Mammary epithelial cell (primary cell): ENCODE measurements around the gene RAB20.

Experiments used
- EZH2 ChIP-seq: IDR thresholded peaks from 2 replicates; pipeline ENCODE4 v1.6.1; 2012; ENCODE audit warnings: low read length, inconsistent platforms, borderline replicate concordance
- TF ChIP-seq, protein P1 (sequence below), 2 donors: IDR thresholded peaks in 1 of 2; conservative IDR thresholded peaks in 1 of 2; 2 replicates each; pipeline ENCODE4 v1.5.1; 2011 to 2012; ENCODE audit warnings: inconsistent platforms in 2 of 2, low read length in 2 of 2, mild to moderate bottlenecking in 2 of 2, control low read depth in 1 of 2, low read depth in 1 of 2; ENCODE audit not compliant: insufficient read depth in 1 of 2; ENCODE audit errors: extremely low read depth in 1 of 2

DNA sequence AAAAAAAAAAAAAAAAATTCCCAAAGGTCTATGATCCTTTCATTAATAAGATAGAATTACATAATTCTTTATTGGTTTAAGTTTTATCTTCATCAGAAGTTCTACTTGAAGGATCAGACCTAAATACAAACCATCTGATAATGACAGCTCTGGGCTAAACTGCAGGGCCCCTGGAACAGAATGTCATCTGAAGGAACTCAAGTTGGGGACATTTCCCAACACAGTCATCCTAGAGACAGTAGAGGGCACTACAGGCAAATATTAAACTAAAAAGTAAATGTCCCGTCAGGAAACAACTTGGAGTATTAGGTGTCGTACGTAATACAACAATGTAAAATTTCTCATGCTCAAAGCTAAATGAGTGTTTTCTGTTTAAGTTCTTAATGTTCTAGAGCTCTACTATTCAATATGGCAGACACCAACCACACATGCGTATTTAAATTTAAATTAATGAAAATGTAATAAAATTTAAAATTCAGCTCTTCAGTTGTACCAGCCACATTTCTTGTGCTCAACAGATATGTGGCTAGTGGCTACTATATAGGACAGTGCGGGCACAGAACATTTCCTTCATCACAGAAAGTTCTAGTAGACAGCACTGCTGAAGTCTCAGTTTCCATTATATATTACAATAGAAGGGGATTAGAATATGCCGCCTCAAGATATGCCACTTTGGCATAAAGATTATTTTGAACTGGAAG, 32.1 kb upstream of the RAB20 start:
- TF ChIP-seq, protein P1, sequence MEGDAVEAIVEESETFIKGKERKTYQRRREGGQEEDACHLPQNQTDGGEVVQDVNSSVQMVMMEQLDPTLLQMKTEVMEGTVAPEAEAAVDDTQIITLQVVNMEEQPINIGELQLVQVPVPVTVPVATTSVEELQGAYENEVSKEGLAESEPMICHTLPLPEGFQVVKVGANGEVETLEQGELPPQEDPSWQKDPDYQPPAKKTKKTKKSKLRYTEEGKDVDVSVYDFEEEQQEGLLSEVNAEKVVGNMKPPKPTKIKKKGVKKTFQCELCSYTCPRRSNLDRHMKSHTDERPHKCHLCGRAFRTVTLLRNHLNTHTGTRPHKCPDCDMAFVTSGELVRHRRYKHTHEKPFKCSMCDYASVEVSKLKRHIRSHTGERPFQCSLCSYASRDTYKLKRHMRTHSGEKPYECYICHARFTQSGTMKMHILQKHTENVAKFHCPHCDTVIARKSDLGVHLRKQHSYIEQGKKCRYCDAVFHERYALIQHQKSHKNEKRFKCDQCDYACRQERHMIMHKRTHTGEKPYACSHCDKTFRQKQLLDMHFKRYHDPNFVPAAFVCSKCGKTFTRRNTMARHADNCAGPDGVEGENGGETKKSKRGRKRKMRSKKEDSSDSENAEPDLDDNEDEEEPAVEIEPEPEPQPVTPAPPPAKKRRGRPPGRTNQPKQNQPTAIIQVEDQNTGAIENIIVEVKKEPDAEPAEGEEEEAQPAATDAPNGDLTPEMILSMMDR (conservative IDR thresholded peaks at IDR 0.05 in 1 of 2, IDR thresholded peaks at IDR 0.05 in 1 of 2; ENCODE audit: extremely low read depth in 1 of 2, insufficient read depth in 1 of 2, low read depth in 1 of 2, low read length in 2 of 2) = peak; percentile 51 to 61
- no peak for TF ChIP-seq EZH2
